H1 (cell line): ENCODE results near the gene ST8SIA2.

Experiments
- CBX8 ChIP-seq: fragments of 300-800, 300-1000 bp; sonication (generic); IDR thresholded peaks from 2 replicates; pipeline ENCODE4 v1.7.1; 2016; ENCODE audit warnings: low read depth, low read length, borderline replicate concordance
- CREB1 ChIP-seq: IDR thresholded peaks from 2 replicates; pipeline ENCODE4 v1.6.1; 2012; ENCODE audit warnings: inconsistent platforms
- EZH2 ChIP-seq: fragments of 200-600 bp; sonication (generic); IDR thresholded peaks from 2 replicates; pipeline ENCODE4 v1.7.1; 2012; ENCODE audit warnings: low read depth, mild to moderate bottlenecking, moderate library complexity, low read length, inconsistent platforms; ENCODE audit not compliant: severe bottlenecking
- JUN ChIP-seq: IDR thresholded peaks from 2 replicates; pipeline ENCODE4 v1.6.1; 2011; ENCODE audit warnings: low read depth, mild to moderate bottlenecking, improper control_type of control experiment, low read length
- KDM4A ChIP-seq: IDR thresholded peaks from one replicate; pipeline ENCODE4 v1.7.1; 2012; ENCODE audit warnings: low read depth, mild to moderate bottlenecking, moderate library complexity, low read length, inconsistent platforms; ENCODE audit not compliant: severe bottlenecking
- POU5F1 ChIP-seq: IDR thresholded peaks from 2 replicates; pipeline ENCODE4 v1.6.1; 2011; ENCODE audit warnings: low read depth, mild to moderate bottlenecking, low read length, moderate library complexity
- RXRA ChIP-seq: IDR thresholded peaks from 2 replicates; pipeline ENCODE4 v1.6.1; 2011; ENCODE audit warnings: low read depth, mild to moderate bottlenecking, low read length, moderate library complexity; ENCODE audit not compliant: insufficient read depth
- SIRT6 ChIP-seq: IDR thresholded peaks from one replicate; pipeline ENCODE4 v1.7.1; 2012; ENCODE audit warnings: low read length, inconsistent platforms
- SP1 ChIP-seq: IDR thresholded peaks from 2 replicates; pipeline ENCODE4 v1.6.1; 2011; ENCODE audit warnings: low read depth, low read length
- TAF1 ChIP-seq: IDR thresholded peaks from 2 replicates; pipeline ENCODE4 v1.6.1; 2011; ENCODE audit warnings: mild to moderate bottlenecking, low read depth, low read length
- TBP ChIP-seq: IDR thresholded peaks from 2 replicates; pipeline ENCODE4 v1.6.1; 2011; ENCODE audit warnings: low read depth, low read length, improper control_type of control experiment
- TF ChIP-seq, protein P1 (sequence below), 3 experiments: IDR thresholded peaks; 1 replicate in 2 of 3; 2 replicates in 1 of 3; pipeline versions ENCODE4 v1.5.1 to v1.6.1; 2011; ENCODE audit warnings: low read length in 3 of 3, mild to moderate bottlenecking in 3 of 3, inconsistent platforms in 2 of 3, low read depth in 1 of 3, moderate library complexity in 1 of 3; ENCODE audit not compliant: insufficient read depth in 1 of 3; ENCODE audit errors: control extremely low read depth in 1 of 3

DNA sequence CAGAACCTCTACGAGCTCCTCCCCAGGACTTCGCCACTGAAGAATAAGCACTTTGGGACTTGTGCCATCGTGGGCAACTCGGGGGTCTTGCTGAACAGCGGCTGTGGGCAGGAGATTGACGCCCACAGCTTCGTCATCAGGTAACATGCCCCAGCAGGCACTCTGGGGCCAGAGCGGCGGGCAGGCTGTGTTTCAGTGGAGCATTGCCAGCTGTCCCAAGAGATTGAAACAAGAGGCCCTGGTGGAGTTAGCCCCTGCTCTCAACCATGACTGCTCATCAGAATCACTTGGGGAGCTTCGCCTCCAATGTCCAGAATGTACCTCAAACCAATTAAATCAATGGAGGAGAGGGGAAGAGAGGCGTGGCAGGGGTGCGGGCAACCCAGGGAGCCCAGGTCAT lies 44.8 kb downstream of the ST8SIA2 start:
- TF ChIP-seq, protein P1, sequence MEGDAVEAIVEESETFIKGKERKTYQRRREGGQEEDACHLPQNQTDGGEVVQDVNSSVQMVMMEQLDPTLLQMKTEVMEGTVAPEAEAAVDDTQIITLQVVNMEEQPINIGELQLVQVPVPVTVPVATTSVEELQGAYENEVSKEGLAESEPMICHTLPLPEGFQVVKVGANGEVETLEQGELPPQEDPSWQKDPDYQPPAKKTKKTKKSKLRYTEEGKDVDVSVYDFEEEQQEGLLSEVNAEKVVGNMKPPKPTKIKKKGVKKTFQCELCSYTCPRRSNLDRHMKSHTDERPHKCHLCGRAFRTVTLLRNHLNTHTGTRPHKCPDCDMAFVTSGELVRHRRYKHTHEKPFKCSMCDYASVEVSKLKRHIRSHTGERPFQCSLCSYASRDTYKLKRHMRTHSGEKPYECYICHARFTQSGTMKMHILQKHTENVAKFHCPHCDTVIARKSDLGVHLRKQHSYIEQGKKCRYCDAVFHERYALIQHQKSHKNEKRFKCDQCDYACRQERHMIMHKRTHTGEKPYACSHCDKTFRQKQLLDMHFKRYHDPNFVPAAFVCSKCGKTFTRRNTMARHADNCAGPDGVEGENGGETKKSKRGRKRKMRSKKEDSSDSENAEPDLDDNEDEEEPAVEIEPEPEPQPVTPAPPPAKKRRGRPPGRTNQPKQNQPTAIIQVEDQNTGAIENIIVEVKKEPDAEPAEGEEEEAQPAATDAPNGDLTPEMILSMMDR (IDR thresholded peaks at IDR 0.05; ENCODE audit: control extremely low read depth in 1 of 3, insufficient read depth in 1 of 3, low read depth in 1 of 3, low read length in 3 of 3) = no peak
- TF ChIP-seq CREB1 = no peak
- TF ChIP-seq KDM4A = no peak
- no peak for TF ChIP-seq TBP
- no peak for TF ChIP-seq JUN
- TF ChIP-seq POU5F1 = no peak
- no peak for TF ChIP-seq EZH2
- TF ChIP-seq SIRT6 = no peak
- no peak for TF ChIP-seq RXRA
- TF ChIP-seq CBX8 = no peak
- no peak for TF ChIP-seq TAF1
- no peak for TF ChIP-seq SP1
